ENCODE measurements around the gene TNFAIP8.
A peak's percentile ranks its signal among the peaks of the same experiment; 100 is the strongest.
"Not testable (repeated sequence)": the region's sequence is repeated elsewhere in the genome, so short reads cannot be mapped to it uniquely, and the experiment has no call there.

TNFAIP8 gene

DNA sequence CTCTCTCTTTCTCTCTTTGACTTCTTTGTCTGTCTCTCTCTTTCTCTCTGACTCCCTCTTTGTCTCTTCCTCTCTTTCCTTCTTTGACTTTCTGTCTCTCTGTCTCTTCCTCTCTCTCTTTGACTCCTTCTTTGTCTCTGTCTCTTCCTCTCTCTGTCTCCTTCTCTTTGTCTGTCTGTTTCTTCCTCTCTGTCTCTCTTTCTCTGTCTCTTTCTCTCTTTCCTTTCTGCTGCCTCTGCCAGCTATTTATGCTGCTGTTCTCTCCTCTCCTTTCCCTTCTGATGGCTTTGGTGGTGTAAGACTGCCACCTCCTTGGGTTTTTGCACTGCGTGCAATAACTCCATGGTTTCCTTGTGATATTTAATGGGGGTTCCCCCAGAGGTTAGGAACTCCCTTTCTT, 72.3 kb downstream of the TNFAIP8 start:
- not testable (repeated sequence) for DNase-seq

DNA sequence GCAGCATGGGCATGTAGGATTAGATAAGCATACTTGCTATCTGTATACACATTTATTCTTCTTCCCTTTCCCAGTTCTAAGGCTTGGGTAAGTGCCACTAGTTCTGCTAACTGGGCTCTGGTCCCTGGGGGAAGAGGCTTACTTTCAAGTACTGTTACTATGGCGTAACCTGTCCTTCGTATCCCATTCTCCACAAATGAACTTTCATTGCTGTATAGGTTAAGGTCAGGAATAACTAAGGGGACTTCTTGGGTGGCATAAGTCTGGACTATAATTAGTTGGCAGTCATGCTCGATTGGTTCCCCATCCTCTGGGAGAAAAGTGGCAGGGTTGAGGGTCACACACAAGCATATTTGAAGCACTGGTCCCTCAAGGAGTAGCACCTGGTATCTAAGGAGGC, 72.8 kb downstream of the TNFAIP8 start:
- not testable (repeated sequence) for DNase-seq

DNA sequence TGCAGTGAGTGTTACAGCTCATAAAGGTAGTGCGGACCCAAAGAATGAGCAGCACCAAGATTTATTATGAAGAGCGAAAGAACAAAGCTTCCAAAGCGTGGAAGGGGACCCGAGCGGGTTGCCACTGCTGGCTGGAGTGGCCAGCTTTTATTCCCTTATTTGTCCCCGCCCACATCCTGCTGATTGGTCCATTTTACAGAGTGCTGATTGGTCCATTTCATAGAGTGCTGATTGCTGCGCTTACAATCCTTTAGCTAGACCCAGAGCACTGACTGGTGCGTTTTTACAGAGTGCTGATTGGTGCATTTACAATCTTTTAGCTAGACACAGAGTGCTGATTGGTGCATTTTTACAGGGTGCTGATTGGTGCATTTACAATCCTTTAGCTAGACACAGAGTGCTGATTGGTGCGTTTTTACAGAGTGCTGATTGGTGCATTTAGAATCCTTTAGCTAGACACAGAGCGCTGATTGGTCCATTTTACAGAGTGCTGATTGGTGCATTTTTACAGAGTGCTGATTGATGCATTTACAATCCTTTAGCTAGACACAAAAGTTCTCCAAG, 76.9 kb downstream of the TNFAIP8 start:
- not testable (repeated sequence) for DNase-seq

DNA sequence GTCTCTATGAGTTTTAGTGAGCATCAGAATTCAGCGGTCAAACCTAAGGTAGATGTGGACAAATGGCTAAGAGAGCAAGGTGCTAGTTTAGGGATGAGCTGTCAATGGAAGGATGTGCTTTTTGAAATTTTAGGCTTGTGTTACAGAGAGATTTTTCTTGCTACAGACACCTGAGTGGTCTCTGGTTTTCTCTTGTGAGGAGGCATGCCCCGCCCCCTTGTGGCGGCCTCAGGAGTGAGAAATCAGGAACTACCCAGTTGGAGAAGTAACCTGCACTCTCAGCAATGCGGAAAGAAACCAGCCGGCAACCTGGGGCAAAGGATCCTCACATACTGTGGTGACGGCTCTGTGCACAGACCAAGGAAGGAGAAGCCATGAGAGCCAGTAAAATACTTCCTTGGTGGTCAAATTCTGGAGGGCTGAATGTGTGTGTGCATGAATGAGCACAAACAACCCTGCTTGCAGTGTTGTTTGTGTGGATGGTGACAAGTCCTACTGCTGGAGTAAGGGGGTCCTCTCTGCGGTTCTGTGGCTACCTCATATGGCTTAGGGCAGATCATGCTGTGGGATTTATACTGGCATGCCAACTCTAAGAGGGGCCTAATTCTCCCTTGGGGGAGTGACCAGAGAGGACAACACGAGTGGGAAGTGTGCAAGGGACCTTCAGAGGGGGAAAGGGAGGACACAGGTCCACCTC, 79.8 kb downstream of the TNFAIP8 start:
- DNase-seq = peak; percentile 57

DNA sequence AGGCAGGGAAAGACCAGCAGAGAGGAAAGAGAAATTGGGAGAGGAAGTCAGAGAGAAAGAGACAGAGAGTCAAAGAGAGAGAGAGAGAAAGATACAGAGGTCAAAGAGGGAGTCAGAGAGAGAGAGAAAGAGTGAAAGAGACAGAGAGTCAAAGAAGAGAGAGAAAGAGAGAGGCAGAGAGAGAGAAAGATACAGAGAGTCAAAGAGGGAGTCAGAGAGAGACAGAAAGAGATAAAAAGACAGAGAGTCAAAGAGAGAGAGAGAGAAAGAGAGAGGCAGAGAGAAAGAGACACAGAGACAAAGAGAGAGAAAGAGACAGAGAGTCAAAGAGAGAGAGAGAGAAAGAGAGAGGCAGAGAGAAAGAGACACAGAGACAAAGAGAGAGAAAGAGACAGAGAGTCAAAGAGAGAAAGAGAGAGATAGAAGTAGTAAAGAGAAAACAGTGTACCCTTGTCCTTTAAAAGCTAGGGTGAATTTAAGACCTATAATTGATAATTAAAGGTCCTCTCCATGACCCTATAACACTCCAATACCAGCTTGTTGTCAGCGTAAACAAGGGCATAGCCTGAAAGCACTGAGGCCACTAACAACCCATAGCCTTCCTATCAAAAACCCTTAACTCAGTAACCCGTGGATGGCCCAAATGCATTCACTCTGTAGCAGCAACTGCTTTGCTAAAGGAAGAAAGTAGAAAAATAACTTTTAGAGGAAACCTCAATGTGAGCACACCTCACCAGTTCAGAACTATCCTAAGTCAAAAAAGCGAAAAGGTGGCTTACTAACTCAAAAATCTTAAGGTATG, 82.2 kb downstream of the TNFAIP8 start:
- not testable (repeated sequence) for DNase-seq

DNA sequence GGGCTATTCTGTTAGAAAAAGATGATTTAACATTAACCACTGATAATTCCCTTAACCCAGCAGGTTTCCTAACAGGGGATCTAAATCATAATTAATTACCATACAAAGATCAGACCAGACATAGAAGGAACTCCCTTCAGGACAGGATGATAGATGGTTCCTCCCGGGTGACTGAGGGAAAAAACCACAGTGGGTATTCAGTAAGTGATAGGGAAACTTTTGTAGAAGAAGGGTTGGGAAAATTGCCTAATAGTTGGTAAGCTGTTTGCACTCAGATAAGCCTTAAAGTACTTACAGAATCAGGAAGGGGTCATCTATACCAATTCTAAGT, 82.7 kb downstream of the TNFAIP8 start:
- not testable (repeated sequence) for DNase-seq

DNA sequence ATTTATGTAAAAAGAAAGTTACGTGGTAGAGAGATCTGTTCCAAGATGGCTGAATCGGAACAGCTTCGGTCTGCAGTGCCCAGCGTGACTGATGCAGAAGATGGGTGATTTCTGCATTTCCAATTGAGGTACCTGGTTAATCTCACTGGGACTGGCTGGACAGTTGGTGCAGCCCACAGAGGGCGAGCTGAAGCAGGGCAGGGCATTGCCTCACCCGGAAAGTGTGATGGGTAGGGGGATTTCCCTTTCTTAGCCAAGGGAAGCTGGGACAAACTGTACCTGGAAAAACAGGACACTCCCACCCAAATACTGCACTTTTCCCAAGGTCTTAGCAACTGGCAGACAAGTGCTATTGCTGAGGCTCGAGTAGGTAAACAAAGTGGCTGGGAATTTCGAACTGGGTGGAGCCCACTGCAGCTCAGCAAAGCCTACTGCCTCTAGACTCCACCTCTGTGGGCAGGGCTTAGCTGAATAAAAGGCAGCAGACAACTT, 83.4 kb downstream of the TNFAIP8 start:
- DNase-seq = no peak

DNA sequence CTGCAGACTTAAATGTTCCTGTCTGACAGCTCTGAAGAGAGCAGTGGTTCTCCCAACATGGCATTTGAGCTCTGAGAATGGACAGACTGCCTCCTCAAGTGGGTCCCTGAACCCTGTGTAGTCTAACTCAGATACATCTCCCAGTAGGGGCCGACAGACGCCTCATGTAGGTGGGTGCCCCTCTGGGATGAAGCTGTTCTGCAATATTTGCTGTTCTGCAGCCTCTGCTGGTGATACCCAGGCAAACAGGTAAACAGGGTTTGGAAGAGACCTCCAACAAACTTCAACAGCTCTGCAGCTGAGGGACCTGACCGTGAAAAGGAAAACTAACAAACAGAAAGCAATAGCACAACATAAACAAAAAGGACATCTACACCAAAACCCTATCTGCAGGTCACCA, 83.8 kb downstream of the TNFAIP8 start:
- not testable (repeated sequence) for DNase-seq

DNA sequence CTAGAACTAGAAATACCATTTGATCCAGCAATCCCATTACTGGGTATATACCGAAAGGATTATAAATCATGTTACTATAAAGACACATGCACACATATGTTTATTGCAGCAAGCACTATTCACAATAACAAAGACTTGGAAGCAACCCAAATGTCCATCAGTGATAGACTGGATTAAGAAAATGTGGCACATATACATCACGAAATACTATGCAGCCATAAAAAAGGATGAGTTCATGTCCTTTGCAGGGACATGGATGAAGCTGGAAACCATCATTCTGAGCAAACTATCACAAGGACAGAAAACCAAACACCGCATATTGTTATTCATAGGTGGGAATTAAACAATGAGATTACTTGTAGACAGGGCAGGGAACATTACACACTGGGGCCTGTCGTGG, 88.8 kb downstream of the TNFAIP8 start:
- not testable (repeated sequence) for DNase-seq

DNA sequence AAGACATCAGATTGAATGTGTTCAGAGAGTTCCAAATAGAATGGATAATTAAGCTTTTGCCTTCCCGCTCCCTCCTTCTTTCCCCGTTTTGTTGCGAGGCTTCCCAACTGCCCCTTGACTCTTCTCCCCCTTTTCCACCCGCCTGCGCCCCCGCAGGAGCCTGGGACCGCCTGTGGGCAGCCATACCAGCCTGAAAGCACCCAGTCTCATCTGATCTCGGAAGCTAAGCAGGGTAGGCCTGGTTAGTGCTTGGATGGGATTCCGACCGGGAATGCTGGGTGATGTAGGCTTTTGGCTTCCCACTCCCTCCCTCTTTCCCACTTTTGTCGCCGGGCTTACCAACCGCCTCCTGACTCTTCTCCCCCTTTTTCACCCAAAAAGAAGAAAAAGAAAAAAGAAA, 89.7 kb downstream of the TNFAIP8 start:
- no peak for DNase-seq
